GM18505 (cell line): Measurements from ENCODE around the gene NDE1.

Experiments used
- ATAC-seq: cut with Tn5 transposase; IDR thresholded peaks from one replicate; pipeline ENCODE4 v1.9.1; 2021; ENCODE audit not compliant: unreplicated experiment
- POLR2A ChIP-seq: IDR thresholded peaks from 4 replicates; pipeline ENCODE4 v1.6.1; 2011; ENCODE audit warnings: borderline replicate concordance; ENCODE audit not compliant: insufficient read depth, insufficient read length; ENCODE audit errors: extremely low read depth

NDE1 gene

GRCh38 chr16:15611610-15612009 lies 38.4 kb upstream of the NDE1 start:
- no peak for ATAC-seq
- no peak for TF ChIP-seq POLR2A

GRCh38 chr16:15613676-15614075 lies 36.4 kb upstream of the NDE1 start:
- TF ChIP-seq POLR2A, result no peak
- no peak for ATAC-seq

GRCh38 chr16:15616012-15616411 lies 34.0 kb upstream of the NDE1 start:
- no peak for TF ChIP-seq POLR2A
- no peak for ATAC-seq

- no peak for TF ChIP-seq POLR2A
- ATAC-seq, result no peak
Observed at GRCh38 chr16:15616475-15617165, 33.4 kb upstream of the NDE1 start.

GRCh38 chr16:15617901-15618300 lies 32.1 kb upstream of the NDE1 start:
- TF ChIP-seq POLR2A, result no peak
- ATAC-seq, result no peak

GRCh38 chr16:15618392-15618791 lies 31.7 kb upstream of the NDE1 start:
- ATAC-seq, result no peak
- no peak for TF ChIP-seq POLR2A

GRCh38 chr16:15620611-15621195 lies 29.3 kb upstream of the NDE1 start:
- ATAC-seq, result no peak
- no peak for TF ChIP-seq POLR2A

GRCh38 chr16:15621456-15621855 lies 28.6 kb upstream of the NDE1 start:
- no peak for ATAC-seq
- TF ChIP-seq POLR2A, result no peak

- TF ChIP-seq POLR2A, result no peak
- ATAC-seq, result no peak
Observed at GRCh38 chr16:15621889-15622288, 28.2 kb upstream of the NDE1 start.

- TF ChIP-seq POLR2A, result no peak
- ATAC-seq, result no peak
Observed at GRCh38 chr16:15631730-15632409, 18.2 kb upstream of the NDE1 start.

GRCh38 chr16:15635926-15636325 lies 14.1 kb upstream of the NDE1 start:
- TF ChIP-seq POLR2A, result no peak
- ATAC-seq, result no peak

GRCh38 chr16:15636392-15636873 lies 13.6 kb upstream of the NDE1 start:
- TF ChIP-seq POLR2A, result no peak
- ATAC-seq, result peak; percentile 46

- ATAC-seq, result no peak
Observed at GRCh38 chr16:15639061-15639568, 10.9 kb upstream of the NDE1 start.

GRCh38 chr16:15640966-15641365 lies 9.1 kb upstream of the NDE1 start:
- TF ChIP-seq POLR2A, result peak; percentile 38
- ATAC-seq, result no peak

More at GRCh38 chr16:15639061-15639568, 10.9 kb upstream of the NDE1 start:
- no peak for TF ChIP-seq POLR2A
